Measurements from ENCODE around the gene OSBPL2. TPM values are rescaled to one million over a fixed set of nuclear protein-coding genes. Genes with fewer than 3 reads are reported as not detected.

OSBPL2 gene
- total RNA-seq, 1 experiment from 2014 or later = 115 TPM

GRCh38 chr20:62289131-62289530 is 50.8 kb downstream of the OSBPL2 start:
- no peaks in the 10 kb centered on the region for H3K27me3 Mint-ChIP-seq (ENCODE audit: unreplicated experiment)
- no peak for TF ChIP-seq CTCF (IDR thresholded peaks at IDR 0.05; ENCODE audit: unreplicated experiment)
- H3K4me3 Mint-ChIP-seq (ENCODE audit: low read depth, unreplicated experiment) = no peak overlapping the region
- no peaks in the 10 kb centered on the region for H3K4me1 Mint-ChIP-seq (ENCODE audit: low read depth, unreplicated experiment)
- intact Hi-C loops (cut with micrococcal nuclease; ENCODE audit: unreplicated experiment) = no loop called here
- H3K9me3 Mint-ChIP-seq (ENCODE audit: low read depth, unreplicated experiment) = no peaks in the 10 kb centered on the region
- CTCF ChIA-PET = interaction anchor here (0.7 kb wide), 1 partner anchor 158 kb away, joined by 4 read pairs; no protein-coding TSS in a partner anchor
- peaks cover 86% of the 10 kb centered on the region for H3K36me3 Mint-ChIP-seq (ENCODE audit: insufficient read depth, unreplicated experiment)
- no TSS peak for BruUV-seq (replicated peaks)
- H3K27ac Mint-ChIP-seq (ENCODE audit: unreplicated experiment) = no peak overlapping the region
- no peak for DNase-seq

GRCh38 chr20:62289898-62290297 is 51.6 kb downstream of the OSBPL2 start:
- Mint-ChIP-seq H3K4me1 (ENCODE audit: low read depth, unreplicated experiment) (no peaks in the 10 kb centered on the region), H3K27ac (ENCODE audit: unreplicated experiment) (no peak overlapping the region)
- intact Hi-C loops (cut with micrococcal nuclease; ENCODE audit: unreplicated experiment) = no loop called here

GRCh38 chr20:62291251-62292066 is 53.1 kb downstream of the OSBPL2 start:
- intact Hi-C loops (cut with micrococcal nuclease; ENCODE audit: unreplicated experiment) = no loop called here
- TF ChIP-seq CTCF (IDR thresholded peaks at IDR 0.05; ENCODE audit: unreplicated experiment) = no peak
- no TSS peak for BruUV-seq (replicated peaks)
- Mint-ChIP-seq H3K27ac (ENCODE audit: unreplicated experiment) (no peak overlapping the region), H3K9me3 (ENCODE audit: low read depth, unreplicated experiment) (no peaks in the 10 kb centered on the region), H3K27me3 (ENCODE audit: unreplicated experiment) (no peaks in the 10 kb centered on the region), H3K4me3 (ENCODE audit: low read depth, unreplicated experiment) (no peak overlapping the region), H3K4me1 (ENCODE audit: low read depth, unreplicated experiment) (no peaks in the 10 kb centered on the region), H3K36me3 (ENCODE audit: insufficient read depth, unreplicated experiment) (peaks cover 86% of the 10 kb centered on the region)
- no peak for DNase-seq
- CTCF ChIA-PET = interaction anchor here (0.7 kb wide), 1 partner anchor 139 kb away, joined by 5 read pairs; no protein-coding TSS in a partner anchor

More at GRCh38 chr20:62289898-62290297, 51.6 kb downstream of the OSBPL2 start:
- no peaks in the 10 kb centered on the region for H3K9me3 Mint-ChIP-seq (ENCODE audit: low read depth, unreplicated experiment)
- H3K4me3 Mint-ChIP-seq (ENCODE audit: low read depth, unreplicated experiment) = no peak overlapping the region
- TF ChIP-seq CTCF (IDR thresholded peaks at IDR 0.05; ENCODE audit: unreplicated experiment) = no peak
- BruUV-seq (replicated peaks) = no TSS peak
- H3K36me3 Mint-ChIP-seq (ENCODE audit: insufficient read depth, unreplicated experiment) = peaks cover 86% of the 10 kb centered on the region
- no peak for DNase-seq
- CTCF ChIA-PET = no interaction called here
- no peaks in the 10 kb centered on the region for H3K27me3 Mint-ChIP-seq (ENCODE audit: unreplicated experiment)

GRCh38 chr20:62292108-62292507 is 53.8 kb downstream of the OSBPL2 start:
- no peak for TF ChIP-seq CTCF (IDR thresholded peaks at IDR 0.05; ENCODE audit: unreplicated experiment)
- H3K36me3 Mint-ChIP-seq (ENCODE audit: insufficient read depth, unreplicated experiment) = peaks cover 83% of the 10 kb centered on the region
- H3K4me1 Mint-ChIP-seq (ENCODE audit: low read depth, unreplicated experiment) = no peaks in the 10 kb centered on the region
- no peak overlapping the region for H3K4me3 Mint-ChIP-seq (ENCODE audit: low read depth, unreplicated experiment)
- H3K27me3 Mint-ChIP-seq (ENCODE audit: unreplicated experiment) = no peaks in the 10 kb centered on the region
- no peak for DNase-seq
- intact Hi-C loops (cut with micrococcal nuclease; ENCODE audit: unreplicated experiment) = no loop called here
- H3K9me3 Mint-ChIP-seq (ENCODE audit: low read depth, unreplicated experiment) = no peaks in the 10 kb centered on the region
- CTCF ChIA-PET = no interaction called here
- BruUV-seq (replicated peaks) = no TSS peak
- H3K27ac Mint-ChIP-seq (ENCODE audit: unreplicated experiment) = no peak overlapping the region

Data from Calu3 (cell line).